ENCODE measurements around the gene DNAH5.

The DNAH5 gene

DNA sequence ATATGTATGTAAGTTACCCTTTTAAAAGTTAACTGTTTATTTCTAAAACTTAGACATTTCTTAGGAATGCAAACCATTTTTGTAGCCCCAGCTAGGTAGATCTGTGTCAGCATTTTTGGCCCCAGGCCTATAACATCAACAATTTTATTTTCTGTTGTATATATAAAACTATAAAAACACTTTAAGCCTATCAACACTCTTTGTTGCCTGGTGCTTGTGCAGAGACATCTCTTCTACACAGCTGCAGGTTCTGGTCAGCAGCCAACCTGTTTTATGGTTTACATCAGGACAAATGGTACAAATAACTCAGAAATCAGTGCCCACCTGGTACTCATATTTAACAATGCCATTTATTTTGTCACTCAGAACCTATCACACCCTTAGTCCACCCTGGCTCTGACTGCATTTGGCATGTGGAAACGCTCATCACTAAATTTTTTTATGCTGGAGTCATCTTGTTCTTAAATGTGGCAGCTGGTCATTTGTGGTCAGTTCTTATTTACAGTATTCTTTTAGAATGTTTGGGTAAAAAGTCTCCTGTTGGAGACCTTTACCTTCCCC lies 173.4 kb downstream of the DNAH5 start:
- TF ChIP-seq, protein P1, sequence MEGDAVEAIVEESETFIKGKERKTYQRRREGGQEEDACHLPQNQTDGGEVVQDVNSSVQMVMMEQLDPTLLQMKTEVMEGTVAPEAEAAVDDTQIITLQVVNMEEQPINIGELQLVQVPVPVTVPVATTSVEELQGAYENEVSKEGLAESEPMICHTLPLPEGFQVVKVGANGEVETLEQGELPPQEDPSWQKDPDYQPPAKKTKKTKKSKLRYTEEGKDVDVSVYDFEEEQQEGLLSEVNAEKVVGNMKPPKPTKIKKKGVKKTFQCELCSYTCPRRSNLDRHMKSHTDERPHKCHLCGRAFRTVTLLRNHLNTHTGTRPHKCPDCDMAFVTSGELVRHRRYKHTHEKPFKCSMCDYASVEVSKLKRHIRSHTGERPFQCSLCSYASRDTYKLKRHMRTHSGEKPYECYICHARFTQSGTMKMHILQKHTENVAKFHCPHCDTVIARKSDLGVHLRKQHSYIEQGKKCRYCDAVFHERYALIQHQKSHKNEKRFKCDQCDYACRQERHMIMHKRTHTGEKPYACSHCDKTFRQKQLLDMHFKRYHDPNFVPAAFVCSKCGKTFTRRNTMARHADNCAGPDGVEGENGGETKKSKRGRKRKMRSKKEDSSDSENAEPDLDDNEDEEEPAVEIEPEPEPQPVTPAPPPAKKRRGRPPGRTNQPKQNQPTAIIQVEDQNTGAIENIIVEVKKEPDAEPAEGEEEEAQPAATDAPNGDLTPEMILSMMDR (IDR thresholded peaks at IDR 0.05; ENCODE audit: control extremely low read depth, extremely low read depth, low read depth, missing control alignments), result no peak
- POLR2A ChIA-PET, result no interaction called here
- no peak for DNase-seq (ENCODE audit: extremely low spot score)
- CTCF ChIA-PET, result no interaction called here

DNA sequence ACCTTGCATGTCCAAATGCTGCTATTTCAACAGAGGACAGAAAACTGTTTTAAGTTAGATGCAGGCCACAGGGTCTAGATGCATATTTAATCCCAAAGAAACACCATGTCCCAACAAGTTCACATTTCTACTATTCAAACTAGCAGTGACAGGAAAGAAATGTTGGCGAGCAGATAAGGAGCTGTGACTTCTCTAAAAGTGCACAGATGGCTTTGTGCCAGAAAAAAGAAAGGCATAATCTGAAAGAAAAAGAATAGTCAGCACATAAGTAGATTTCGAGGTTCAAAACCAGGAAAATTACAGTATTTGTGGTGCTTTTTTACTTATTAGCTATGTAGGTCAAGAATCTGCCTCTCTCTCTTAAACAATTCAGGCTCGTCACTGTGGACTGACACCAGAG lies 178.3 kb downstream of the DNAH5 start:
- CTCF ChIA-PET, result interaction anchor here (1.9 kb wide), 1 partner anchor 10 kb away, joined by 5 read pairs; no protein-coding TSS in a partner anchor
- POLR2A ChIA-PET, result no interaction called here
- DNase-seq (ENCODE audit: extremely low spot score), result no peak
- TF ChIP-seq, protein P1 (IDR thresholded peaks at IDR 0.05; ENCODE audit: control extremely low read depth, extremely low read depth, low read depth, missing control alignments), result no peak

DNA sequence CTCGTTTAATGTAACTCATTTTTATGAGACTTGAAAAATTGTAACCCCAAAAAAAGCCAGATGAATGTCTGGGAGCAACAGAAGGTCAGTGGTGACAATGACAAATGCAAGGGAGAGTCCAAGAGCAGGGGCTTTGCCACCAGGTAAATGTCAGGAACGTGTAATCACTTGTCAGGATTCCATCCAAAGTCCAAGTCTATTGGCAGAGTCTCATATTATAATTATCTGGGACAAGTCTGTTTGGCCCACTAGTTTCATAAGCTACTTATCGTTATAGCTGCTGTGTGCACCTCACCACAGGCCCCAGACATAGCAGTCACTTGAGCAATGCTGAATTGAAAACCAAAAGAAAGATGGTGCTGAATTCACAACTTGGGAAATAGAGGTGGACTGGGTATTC lies 180.8 kb downstream of the DNAH5 start:
- POLR2A ChIA-PET, result no interaction called here
- CTCF ChIA-PET, result interaction anchor here (1.4 to 1.6 kb wide), 2 partner anchors 9 to 13 kb away, joined by 3 to 6 read pairs; no protein-coding TSS in a partner anchor
- TF ChIP-seq, protein P1 (IDR thresholded peaks at IDR 0.05; ENCODE audit: control extremely low read depth, extremely low read depth, low read depth, missing control alignments), result no peak
- no peak for DNase-seq (ENCODE audit: extremely low spot score)

DNA sequence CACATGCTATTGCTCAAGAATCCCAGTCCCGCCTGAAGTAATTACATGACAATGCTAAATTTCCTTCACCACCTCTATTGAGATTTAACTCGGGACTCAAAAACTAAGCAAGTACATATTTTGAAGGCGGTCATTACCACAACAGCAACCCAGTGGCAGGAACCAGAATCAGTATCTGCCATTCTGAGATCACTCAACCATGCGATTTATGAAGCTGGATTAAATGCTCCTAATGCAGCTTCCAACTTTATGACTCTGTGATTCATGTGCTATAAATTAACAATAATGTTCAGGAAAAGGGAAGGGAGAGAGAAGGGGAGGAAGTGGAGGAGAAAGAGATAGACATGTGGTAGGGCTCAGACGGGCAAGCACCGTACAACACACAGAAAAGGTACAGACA lies 194.7 kb downstream of the DNAH5 start:
- TF ChIP-seq, protein P1 (IDR thresholded peaks at IDR 0.05; ENCODE audit: control extremely low read depth, extremely low read depth, low read depth, missing control alignments), result no peak
- POLR2A ChIA-PET, result no interaction called here
- CTCF ChIA-PET, result interaction anchor here (1.3 kb wide), 1 partner anchor 20 kb away, joined by 3 read pairs; no protein-coding TSS in a partner anchor
- DNase-seq (ENCODE audit: extremely low spot score), result no peak

DNA sequence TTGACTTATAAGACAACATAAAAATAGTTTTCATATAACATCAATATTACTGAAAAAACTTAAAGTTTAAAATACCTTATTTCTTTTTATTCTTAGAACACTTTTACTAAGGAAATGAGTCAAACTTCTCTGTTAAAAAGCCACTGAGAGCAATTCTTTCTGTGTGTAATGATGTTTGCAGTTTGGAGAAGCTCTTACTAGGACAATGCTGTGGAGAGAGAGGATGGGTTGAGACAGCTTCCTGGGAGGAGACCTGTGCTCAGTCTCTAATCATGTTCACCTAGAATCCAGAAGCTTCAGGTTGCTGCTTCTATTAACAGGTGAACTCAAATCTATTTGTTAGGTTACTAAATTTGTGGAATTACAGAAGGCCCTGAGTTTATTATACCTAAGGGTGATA lies 198.5 kb downstream of the DNAH5 start:
- TF ChIP-seq, protein P1 (IDR thresholded peaks at IDR 0.05; ENCODE audit: control extremely low read depth, extremely low read depth, low read depth, missing control alignments), result no peak
- ChIA-PET POLR2A (no interaction called here), CTCF (no interaction called here)
- DNase-seq (ENCODE audit: extremely low spot score), result no peak

DNA sequence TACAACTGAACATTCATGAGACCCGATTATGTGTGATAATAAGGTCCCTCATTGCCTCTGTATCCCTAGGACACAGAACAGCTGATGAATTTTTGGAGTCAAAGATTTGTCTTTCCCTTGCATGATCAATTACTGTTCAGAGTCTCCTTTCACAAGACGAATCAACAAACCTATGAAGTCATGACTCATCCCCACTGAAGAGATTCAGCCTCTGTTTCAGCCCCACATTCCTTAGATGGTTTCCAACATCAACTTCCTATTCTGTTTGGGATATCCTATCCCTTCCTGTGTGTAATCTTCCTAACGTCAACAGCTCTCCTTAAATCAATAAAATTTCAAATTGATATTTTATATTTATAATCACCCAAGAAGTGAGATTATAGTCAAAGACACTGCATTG lies 199.0 kb downstream of the DNAH5 start:
- ChIA-PET CTCF (no interaction called here), POLR2A (no interaction called here)
- DNase-seq (ENCODE audit: extremely low spot score), result no peak
- TF ChIP-seq, protein P1 (IDR thresholded peaks at IDR 0.05; ENCODE audit: control extremely low read depth, extremely low read depth, low read depth, missing control alignments), result no peak

Measured in GM10248 (cell line).